ENCODE data around the gene DVL1.
A peak's percentile ranks its signal among the peaks of the same experiment; 100 is the strongest.
"Not testable (repeated sequence)": the region's sequence is repeated elsewhere in the genome, so short reads cannot be mapped to it uniquely, and the experiment has no call there.

DVL1 gene

DNA sequence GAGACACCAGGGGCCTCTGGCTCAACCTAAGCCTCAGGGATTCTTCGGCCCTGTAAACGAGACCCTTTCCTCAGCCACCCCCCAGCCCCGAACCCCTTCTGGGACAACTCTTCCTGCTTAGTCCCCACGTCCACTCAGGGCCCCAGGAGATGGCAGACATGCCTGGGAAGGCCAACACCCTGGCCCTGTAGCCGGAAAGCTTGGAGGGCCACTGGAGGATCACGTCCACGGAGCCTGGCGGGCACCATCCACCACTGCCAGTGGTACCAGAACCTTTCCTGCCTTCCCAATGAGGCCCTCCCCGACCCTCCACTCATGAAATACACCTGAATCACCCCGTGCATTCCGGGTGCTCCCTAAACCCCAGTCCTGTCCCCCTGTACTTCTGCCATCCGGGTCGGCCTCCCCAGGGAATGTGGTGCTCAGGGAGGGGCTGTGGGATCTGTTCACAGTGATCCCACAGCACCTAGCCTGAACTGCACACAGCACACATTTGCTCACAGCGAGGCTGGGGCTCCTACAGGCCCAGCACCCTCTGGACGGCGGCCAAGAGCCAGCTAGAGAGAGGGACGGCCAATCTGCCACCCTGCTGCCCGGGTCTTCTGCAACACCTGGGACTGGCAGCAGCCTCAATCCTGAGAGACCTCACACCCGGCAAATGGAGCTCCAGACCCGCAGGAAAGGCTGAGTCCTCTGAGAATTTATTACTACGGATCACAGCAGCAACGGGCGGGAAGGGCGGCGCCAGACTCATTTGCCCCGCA lies 24.0 kb upstream of the DVL1 start:
- DNase-seq: no peak

DNA sequence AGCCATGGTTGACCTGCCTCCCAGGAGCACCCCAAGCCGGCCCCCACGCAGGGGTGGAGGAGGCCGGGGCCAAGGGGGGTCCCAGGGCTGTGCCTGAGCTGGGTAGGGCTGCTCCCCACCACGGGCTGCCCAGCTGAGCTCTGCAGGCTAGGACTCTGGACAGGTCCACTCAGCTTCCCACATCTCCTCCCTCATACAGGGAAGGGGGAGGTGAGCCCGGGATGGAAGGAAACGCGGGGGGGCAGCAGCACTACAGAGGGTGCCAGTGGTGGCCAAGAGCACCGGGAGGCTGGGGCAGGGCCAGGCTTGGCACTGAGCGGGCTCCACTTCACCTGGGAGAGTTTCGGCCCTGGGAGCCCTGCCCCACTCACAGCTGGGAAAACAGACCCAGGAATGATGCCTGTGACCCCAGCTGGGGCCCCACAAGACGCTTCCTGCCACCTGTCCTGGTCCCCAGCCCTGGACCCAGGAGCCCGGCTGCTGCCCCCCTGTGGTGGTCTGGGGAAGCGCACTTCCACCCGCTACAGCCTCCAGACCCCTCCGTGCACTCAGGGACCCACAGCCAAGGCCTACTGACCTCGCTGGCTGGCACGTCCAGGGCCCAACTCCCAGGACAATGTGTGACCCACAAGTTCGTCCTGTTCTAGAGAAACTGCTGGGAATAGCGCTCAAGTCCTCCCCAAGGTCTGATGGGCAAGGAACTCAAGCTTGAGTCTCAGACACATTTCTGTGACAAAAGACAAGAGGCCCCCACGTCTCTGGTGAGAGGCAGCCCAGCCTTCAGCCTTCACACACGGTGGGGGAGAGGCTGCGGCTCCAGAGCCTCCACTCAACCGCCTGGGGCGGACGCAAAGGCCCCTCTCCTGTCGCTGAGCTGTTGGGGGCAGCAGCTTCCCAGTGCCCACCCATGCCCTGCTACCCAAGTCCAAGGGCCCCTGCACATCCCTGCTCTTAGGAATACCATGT lies 22.8 kb upstream of the DVL1 start:
- DNase-seq: peak; percentile 59 to 75 (median 67)

DNA sequence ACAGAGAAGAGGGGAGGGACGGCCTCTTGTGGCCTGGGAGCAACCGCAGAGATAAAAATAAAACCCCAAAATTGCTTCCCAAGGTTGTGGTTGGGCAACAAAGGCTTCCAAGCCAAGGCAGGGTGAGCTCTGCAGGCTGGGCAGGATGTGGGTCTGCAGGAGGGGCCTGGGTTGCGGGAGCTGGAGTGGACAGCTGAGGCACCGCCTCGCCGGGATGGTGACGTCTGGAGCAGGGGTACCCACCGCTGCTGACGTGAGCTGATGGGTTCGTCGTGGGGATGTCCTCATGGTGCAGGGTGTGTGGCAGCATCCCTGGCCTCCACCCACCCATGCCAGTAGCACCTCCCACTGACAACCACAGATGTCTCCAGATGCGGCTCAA lies 22.1 kb upstream of the DVL1 start:
- no peak for DNase-seq

DNA sequence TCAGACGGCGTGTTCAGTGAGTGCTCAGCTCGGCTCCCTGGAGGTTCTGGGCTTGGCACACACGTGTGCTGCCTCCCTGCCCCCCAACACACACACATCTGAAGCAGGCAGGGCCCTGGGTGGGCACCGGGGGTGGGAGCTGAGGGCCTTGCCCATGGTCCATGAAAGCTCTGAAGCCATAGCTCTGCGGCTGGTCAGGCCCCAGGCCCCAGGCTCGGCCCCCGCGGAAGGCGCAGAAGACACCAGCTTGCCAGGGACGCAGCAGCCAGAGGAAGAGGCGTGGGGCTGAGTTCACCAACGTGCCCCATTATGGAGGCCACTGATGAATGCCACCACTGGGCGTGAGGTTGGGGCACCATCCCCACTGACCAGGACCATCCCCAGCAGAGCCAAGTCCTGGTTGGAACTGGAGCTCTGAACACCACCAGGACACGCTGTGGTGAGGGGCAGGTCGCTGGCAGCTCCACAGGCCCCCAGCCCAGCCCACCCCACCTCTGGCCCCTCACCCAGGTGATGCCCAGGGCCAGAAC lies 21.6 kb upstream of the DVL1 start:
- DNase-seq: no peak

DNA sequence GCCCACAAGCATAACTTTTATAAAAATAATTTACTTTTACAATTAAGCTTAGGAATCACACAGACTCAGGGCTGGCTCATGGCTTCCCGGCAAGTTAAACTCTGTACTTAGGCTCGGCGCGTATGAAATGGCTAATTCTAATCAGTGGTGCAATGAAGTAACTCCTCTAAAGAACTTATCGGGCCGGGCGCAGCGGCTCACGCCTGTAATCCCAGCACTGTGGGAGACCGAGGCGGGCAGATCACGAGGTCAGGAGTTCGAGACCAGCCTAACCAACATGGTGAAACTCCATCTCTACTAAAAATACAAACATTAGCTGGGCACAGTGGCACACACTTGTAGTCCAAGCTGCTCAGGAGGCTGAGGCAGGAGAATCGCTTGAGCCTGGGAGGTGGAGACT lies 20.9 kb upstream of the DVL1 start:
- not testable (repeated sequence) for DNase-seq

DNA sequence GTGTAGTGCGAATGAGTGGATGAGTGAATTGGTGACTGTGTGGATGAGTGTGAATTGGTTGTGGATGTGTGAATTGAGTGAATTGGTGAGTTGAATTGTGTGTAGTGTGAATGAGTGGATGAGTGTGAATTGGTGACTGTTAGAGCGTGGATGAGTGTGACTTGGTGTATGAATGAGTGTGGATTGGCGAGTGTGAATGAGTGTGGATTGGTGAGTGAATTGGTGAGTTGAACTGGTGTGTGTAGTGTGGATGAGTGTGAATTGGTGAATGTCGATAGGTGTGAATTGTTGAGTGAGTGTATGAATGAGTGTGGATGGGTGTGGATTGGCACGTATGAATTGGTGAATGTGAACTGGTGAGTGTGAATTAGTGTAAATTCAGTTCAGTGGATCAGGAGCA lies 18.1 kb upstream of the DVL1 start:
- no peak for DNase-seq

DNA sequence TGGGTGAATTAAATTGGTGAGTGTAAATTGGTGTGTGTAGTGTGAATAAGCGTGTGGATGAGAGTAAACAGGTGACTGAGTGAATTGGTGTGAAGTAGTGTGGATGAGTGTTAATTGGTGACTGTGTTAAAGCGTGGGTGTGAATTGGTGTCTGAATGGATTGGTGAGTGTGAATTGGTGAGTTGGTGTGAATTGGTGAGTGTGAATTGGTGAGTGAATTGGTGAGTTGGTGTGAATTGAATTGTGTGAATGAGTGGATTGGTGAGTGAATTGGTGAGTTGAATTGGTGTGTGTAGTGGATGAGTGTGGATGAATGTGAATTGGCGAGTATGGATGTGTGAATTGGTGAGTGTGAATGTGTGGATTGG lies 17.5 kb upstream of the DVL1 start:
- DNase-seq: no peak

DNA sequence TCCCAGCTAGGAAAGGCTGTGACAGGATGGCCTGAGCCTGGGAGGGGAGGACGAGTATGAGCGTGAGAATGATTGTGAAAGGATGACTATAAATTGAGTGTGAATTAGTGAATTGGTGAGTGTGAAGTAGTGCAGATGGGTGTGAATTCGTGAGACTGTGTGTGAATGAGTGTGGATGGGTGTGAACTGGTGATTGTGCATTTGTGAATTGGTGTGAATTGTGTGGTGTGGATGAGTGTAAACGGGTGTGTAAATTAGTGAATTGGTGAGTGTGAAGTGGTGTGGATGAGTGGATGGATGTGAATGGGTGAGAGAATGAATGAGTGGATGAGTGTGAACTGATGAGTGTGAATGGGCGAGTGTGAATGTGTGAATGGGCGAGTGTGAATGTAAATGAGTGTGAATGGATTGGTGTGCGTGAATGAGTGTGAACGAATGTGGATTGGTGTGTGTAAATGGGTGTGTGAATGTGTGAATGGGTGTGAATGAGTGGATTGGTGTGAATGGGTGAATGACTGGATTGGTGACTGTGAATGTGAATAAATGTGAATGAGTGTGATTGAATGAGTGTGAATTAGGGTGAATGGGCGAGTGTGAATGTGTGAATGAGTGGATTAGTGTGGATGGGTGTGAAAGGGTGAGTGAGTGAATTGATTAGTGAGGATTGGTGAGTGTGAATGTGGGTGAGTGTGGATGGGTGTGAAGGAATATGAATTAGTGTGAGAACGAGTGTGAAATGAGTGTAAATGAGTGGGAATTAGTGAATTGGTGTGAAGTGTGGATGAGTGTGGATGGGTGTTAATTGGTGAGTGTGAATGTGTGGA lies 16.9 kb upstream of the DVL1 start:
- no peak for DNase-seq

DNA sequence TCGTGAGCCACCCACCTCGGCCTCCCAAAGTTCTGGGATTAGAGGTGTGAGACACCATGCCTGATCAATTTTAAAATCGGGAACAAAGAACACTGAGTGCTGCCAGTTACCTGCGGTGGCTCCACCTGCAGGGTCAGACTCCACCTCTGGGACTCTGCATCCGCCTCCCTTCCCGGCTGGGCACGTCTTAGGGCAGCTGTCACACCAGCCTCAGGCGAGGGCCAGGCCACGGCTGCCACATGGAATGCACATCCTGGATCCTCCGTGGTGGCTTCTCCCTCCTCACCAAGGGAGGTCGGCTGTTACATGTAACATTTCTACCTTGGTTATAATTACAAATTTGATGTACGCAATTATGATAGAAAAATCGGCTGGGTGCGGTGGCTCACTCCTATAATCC lies 15.0 kb upstream of the DVL1 start:
- no peak for DNase-seq

DNA sequence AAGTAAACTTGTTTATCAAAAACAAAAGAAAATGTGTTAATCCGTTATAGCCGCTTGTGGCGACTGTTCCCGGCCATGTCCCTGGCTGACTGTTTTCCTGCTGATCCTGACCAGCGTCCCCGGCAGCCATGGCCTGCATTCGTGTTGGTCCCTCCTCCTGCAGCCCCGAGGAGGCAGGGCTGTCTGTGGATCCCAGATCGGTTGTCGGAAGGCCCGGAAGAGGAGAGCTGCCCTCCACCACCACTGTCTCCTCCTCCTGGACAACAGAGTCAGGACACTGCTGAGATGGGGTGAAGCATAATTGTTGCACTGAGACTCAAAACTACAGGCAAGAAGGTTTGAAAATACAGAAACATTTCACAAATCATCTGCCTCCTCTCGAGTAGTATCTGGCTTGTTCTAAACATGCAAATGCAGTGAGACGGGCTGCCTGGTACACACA lies 12.8 kb upstream of the DVL1 start:
- DNase-seq: no peak

DNA sequence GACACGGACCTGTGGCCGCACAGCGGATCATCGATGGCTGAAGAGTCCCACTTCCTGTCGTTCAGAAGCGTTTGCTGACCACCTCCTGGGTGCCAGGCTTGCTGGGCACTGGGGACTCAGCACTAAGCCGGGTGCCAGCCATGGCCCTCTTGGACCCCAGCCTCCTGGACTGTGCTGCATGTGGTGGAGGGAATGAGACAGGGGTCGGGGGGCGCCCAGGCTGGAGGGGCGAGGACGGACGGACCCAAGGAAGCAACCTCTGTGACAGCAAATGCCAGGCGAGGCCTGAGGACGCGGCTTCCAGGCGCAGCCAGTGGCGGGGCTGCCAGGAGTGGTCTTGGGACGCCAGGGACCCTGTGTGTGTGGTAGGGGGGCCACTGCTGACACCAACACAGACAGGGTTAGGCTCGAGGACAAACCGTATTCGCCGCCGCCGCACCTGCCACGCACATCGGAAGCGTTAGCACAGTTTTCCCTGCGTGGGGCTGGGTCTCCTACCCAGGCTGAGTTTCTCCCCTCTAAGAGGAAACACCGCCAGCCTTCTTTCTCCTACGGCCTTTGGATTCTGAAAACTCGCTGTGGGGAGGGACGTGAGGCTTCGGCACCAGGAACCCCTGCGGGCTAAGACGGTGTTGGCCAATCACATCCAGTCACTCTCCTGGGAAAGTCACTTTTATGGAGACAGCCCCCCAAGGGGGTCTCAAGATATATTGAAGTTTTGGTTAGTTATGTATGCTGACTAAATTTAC lies 12.2 kb upstream of the DVL1 start:
- no peak for DNase-seq

DNA sequence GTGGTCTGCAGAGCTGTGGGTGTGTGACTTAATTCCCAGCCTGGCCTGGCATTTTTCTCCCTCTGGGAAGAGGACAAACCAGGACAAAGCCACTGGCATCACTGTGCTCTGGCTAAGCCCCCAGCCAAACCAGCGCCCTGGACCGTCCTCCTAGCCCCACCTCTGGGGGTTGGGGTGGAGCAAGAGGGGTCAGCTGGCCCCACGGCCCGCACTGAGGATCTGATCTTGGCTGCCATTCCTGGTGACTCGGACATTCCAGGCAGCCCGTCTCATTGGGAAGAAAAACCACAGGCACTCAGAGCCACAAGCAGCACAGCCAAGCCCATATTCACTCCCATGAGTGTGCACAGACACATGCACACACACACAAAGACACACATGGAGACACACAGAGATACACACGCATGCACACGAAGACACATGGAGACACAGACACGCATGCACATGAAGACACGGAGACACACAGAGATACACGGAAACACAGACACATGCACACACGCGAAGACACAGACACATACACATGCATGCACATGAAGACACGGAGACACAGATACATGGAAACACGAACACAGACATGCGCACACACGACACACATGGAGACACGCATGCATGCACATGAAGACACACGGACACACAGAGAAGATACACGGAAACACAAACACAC lies 11.4 kb upstream of the DVL1 start:
- no peak for DNase-seq

DNA sequence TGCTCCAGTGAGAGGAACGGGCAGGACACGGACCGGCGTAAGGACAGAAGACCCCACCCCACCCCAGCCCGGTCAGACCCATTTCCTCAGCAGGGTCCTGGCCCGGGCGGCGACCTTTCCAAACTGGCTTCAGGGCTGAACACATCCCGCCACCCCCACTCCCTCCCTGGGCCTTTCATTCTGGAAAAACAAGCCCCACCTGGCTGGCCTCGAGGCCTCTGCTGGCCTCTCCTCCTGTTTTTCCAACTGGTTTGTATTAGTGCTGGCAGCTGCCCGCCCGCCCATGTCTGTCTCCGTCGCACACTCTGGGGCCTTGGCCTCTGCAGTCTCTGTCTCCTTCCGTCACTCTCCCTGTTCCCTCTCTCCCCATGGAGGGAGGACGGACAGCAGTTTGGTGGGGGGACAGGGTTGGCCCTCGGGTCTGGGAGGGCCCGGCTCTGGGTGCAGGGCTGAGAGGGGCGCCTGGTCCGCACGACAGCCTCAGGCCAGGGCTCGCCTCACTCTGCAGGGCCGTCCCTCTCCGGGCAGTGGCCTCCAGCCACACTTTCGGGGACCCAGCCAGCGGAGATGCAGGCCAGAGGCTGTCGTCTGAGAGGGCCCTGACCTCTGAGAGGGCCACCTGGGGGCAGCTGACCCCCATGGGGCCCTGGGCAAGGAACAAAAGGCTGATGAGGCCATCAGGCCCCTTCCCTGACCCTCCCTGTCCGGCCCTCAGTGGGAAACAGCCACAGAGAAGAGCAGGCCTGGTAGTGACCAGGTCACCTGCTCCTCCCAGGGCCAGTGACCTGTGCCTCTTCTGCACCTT lies 10.6 kb upstream of the DVL1 start:
- DNase-seq: no peak

DNA sequence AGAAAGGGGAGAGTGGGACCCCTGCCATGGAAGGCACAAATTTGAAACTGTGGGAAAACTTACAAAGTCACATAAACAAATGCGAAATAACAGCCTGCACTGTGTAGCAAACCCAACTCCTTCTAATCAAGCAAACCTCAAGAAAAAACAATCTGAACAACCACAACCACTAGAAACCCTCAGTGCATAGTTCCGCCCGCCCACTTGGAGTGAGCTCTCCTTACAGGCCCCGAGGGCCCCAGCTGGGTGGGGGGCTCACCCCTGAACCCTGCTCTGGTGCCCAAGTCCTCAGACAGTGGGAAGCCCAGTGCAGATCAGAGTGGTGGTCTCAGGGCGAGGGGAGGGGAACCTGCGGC lies 10.1 kb upstream of the DVL1 start:
- DNase-seq: no peak

DNA sequence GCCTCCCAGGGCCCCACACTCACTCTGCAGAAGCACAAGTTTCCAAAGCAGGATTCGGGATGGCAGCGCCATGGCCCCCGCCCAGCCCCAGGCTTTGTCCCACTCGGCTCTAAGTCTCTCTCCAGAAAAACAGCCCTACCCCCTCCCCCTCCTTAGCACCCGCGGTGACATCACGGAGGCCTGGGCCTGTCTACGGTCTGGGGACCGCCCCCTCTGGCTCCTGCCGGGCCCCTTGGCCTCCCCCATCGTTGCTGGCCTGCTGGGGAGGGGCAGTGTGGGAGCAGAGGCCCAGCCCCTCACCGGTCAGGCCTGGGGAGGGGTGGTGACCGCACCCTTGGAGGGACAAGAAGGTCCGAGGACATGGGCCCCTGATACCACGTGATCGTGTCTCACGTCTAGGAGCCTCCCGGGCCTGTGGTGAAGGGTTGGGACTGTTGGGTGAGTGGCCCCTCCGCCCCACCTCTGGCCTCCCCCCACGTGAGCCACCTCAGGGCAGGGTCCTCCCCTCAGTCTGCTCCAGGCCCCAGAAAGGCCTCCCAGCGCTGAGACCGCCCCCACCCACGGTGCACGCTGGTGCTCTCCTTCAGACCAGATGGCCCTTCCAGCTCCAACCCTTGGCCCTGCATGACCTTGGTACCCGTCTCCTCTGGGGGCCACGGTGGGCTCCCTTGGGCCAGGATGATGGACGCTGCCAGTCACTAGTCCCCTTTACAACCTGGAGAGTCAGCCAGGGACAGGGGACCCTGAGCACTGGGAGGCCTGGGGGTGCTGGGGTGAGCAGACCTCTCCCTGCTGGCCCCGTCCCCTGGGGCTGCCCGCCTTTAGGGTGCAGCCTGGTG lies 9.4 kb upstream of the DVL1 start, which contains the start of gene MXRA8:
Gene MXRA8, minus strand, starts transcription at position 123 of the 839 bp plus-strand sequence. Its CDS starts 51 bp downstream, at position 72.
- no peak for DNase-seq

DNA sequence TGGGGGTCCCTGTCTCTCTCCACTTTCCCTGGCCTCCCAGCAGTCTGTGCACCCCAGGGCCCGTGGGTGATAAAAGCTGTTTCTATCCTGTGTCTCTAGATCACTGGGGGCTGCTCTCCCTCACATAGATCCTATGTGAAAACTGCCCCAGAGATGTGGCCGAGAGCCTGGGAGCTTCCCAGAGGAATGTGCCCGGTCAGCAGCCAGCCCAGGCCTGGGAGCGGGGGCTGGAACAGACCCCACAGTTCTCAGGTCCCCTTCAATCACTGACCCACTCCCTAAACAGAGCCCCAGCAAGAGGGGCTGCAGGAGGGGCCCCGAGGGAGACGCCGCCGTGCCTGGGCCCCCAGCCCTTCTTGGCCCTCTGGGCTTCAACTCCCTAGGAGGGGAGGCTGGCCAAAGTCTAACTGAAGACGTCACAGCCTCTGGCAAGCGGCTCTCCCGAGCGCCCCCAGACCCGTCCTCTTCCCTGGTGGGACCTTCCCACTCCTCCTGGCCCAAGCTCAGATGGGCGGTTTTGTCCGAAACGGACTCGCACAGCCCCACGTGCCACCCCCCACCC lies 8.7 kb upstream of the DVL1 start:
- no peak for DNase-seq

DNA sequence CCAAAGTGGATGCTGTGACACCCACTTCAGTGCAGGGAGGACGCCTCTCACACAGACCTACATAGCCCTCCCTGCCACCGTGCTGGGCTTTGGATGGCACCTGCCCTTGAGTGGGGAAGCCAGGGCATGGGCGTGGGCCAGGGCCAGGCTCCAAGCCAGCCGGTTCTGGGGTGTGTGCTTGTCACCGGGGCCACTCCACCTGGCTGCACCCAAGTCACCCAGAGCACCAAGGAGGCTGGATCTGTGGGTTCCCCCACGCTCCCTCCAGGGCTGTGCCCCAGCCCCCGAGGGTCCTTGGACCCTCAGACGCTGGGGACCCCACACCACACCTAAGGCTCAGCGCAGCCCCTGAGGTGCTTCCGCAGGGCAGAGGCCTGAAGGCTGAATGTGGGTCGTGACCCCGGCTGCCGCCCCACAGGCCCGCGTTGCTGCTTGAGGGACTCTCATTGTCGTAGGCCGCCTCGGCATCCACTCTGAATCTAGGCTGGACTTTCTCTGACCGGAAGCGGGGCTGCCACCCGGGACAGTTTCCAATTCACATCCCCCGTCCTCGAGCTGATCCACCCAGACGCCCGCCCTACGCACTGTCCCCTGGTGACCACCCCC lies 7.7 kb upstream of the DVL1 start:
- no peak for DNase-seq

DNA sequence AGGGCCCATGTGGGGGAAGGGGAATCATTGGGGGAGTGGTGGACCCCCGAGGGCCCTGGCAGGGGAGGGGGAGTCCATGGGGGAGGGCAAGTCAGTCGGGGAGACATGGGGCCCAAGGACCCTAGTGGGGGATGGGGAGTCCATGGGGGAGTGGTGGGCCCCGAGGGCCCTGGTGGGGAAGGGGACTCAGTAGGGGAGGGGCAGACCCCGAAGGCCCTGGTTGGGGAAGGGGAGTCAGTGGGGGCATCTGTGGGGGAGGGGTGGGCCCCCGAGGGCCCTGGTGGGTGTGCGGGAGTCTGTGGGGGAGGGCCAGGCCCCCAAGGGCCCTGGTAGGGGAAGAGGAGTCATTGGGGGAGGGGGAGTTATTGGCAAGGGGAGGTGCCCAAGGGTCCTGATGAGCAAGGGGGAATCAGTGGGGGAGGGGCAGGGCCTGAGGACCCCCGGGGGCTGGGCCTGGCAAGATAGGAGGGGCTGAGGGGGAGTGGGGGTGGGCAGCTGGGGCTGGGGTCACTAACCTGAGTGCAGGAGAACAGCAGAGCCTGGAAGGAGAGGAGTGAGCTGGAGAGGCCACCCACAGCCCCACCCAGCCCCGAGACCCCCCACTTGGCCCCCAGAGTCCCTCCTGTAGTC lies 7.1 kb upstream of the DVL1 start:
- DNase-seq: no peak

DNA sequence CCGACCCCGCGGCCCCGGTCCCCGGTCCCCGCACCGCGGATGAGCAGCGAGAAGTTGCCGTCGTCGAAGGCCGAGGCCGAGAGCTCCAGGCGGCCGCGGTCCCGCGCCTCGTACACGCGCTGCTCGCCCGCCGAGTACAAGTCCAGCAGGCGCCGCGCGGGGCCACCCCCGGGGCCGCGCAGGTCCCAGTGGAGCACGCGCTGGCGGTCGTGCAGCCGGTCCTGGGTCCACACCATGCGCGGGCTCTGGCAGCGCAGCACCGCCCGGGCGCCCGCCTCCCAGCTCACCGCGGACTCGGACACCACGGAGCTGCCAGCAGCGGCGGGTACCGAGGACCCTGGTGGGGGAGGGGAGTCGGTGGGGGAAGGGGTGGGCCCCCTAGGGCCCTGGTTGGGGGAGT lies 6.2 kb upstream of the DVL1 start:
- DNase-seq: no peak
